Activated CD4-positive, alpha-beta memory T cell treated with anti-CD3 and anti-CD28 coated beads, Interleukin-2, amount 10 ng/mL, durations not matched to agents 7 days and 5 days (primary cell): ENCODE results near the gene CAPZB. TPM values are rescaled to one million over a fixed set of nuclear protein-coding genes. Genes with fewer than 3 reads are reported as not detected.

Experiments
- CTCF ChIA-PET: fragments of 350-600 bp; sonication (Branson Sonifier 250); formaldehyde crosslinking; loops from one replicate; lab custom pipeline; 2021; ENCODE audit warnings: antibody characterized with exemption, inconsistent platforms; lab: Charles Lee
- POLR2A ChIA-PET: fragments of 350-600 bp; sonication (Branson Sonifier 250); formaldehyde crosslinking; loops from one replicate; lab custom pipeline; 2021; ENCODE audit warnings: antibody characterized with exemption; lab: Charles Lee
- DNase-seq: peaks from one replicate; pipeline ENCODE4 v3.0.0-alpha.2; 2020
- H3K27ac Mint-ChIP-seq: one replicate; pipeline ENCODE4 v1.8.0; 2021; ENCODE audit warnings: mild to moderate bottlenecking, mixed read lengths
- H3K27me3 Mint-ChIP-seq: one replicate; pipeline ENCODE4 v1.8.0; 2021; ENCODE audit warnings: mixed read lengths
- H3K36me3 Mint-ChIP-seq: one replicate; pipeline ENCODE4 v1.8.0; 2021; ENCODE audit warnings: low read depth, mixed read lengths
- H3K4me1 Mint-ChIP-seq: one replicate; pipeline ENCODE4 v1.8.0; 2021; ENCODE audit warnings: mixed read lengths
- H3K4me3 Mint-ChIP-seq: one replicate; pipeline ENCODE4 v1.8.0; 2021; ENCODE audit warnings: mild to moderate bottlenecking, mixed read lengths
- H3K9me3 Mint-ChIP-seq: one replicate; pipeline ENCODE4 v1.8.0; 2021; ENCODE audit warnings: mixed read lengths
- total RNA-seq, 2 experiments: library from RNA; stranded (reverse); gene quantifications; one replicate each; pipeline ENCODE4 v1.2.3, GENCODE V29; 2021

CAPZB gene
- total RNA-seq, 2 experiments from 2014 or later = 537 to 565 TPM

- peaks cover 69% of the 10 kb centered on the region for H3K36me3 Mint-ChIP-seq
- H3K4me3 Mint-ChIP-seq = peak overlapping the region; percentile 59
- no peak for DNase-seq
- CTCF ChIA-PET = interaction anchor here (1.3 to 2.3 kb wide), 3 partner anchors 9 to 12 kb away, joined by 3 to 11 read pairs (median 9); no protein-coding TSS in a partner anchor
- peak overlapping the region; percentile 93 for H3K27ac Mint-ChIP-seq
- H3K9me3 Mint-ChIP-seq = no peaks in the 10 kb centered on the region
- no peaks in the 10 kb centered on the region for H3K27me3 Mint-ChIP-seq
- POLR2A ChIA-PET = interaction anchor here (0.6 to 4.7 kb wide), 7 partner anchors 8 to 119 kb away, joined by 3 to 96 read pairs (median 4); partner anchors contain the start of gene CAPZB
- H3K4me1 Mint-ChIP-seq = peaks cover 98% of the 10 kb centered on the region
Measured at GRCh38 chr1:19478322-19478721, 7.0 kb downstream of the CAPZB start.

- Mint-ChIP-seq H3K9me3 (no peaks in the 10 kb centered on the region), H3K4me3 (peak overlapping the region; percentile 59), H3K27me3 (no peaks in the 10 kb centered on the region), H3K27ac (peak overlapping the region; percentile 93), H3K4me1 (peaks cover 96% of the 10 kb centered on the region), H3K36me3 (peaks cover 68% of the 10 kb centered on the region)
- DNase-seq = peak; percentile 60
- CTCF ChIA-PET = interaction anchor here (0.5 to 2.3 kb wide), 8 partner anchors 9 to 174 kb away, joined by 3 to 11 read pairs (median 4); no protein-coding TSS in a partner anchor
- POLR2A ChIA-PET = interaction anchor here (0.6 to 4.7 kb wide), 13 partner anchors 9 to 266 kb away, joined by 3 to 96 read pairs (median 4); partner anchors contain the start of gene CAPZB
Measured at GRCh38 chr1:19477284-19478249, 7.8 kb downstream of the CAPZB start.

GRCh38 chr1:19476450-19477190, 8.7 kb downstream of the CAPZB start:
- DNase-seq = peak; percentile 54
- H3K4me1 Mint-ChIP-seq = peaks cover 95% of the 10 kb centered on the region
- H3K36me3 Mint-ChIP-seq = peaks cover 68% of the 10 kb centered on the region
- peak overlapping the region; percentile 59 for H3K4me3 Mint-ChIP-seq
- H3K27me3 Mint-ChIP-seq = no peaks in the 10 kb centered on the region
- no peaks in the 10 kb centered on the region for H3K9me3 Mint-ChIP-seq
- H3K27ac Mint-ChIP-seq = peak overlapping the region; percentile 93
- ChIA-PET CTCF (interaction anchor here (1.1 to 2.3 kb wide), 6 partner anchors 8 to 175 kb away, joined by 3 to 11 read pairs (median 4); no protein-coding TSS in a partner anchor), POLR2A (interaction anchor here (0.6 to 4.7 kb wide), 10 partner anchors 10 to 265 kb away, joined by 3 to 96 read pairs (median 4); partner anchors contain the start of gene CAPZB)

GRCh38 chr1:19475296-19475695, 10.0 kb downstream of the CAPZB start:
- H3K27me3 Mint-ChIP-seq = no peaks in the 10 kb centered on the region
- DNase-seq = no peak
- no peak overlapping the region for H3K4me3 Mint-ChIP-seq
- H3K9me3 Mint-ChIP-seq = no peaks in the 10 kb centered on the region
- CTCF ChIA-PET = interaction anchor here (1.0 kb wide), 1 partner anchor 179 kb away, joined by 3 read pairs; no protein-coding TSS in a partner anchor
- peaks cover 74% of the 10 kb centered on the region for H3K36me3 Mint-ChIP-seq
- H3K4me1 Mint-ChIP-seq = peaks cover 93% of the 10 kb centered on the region
- peak overlapping the region; percentile 93 for H3K27ac Mint-ChIP-seq
- POLR2A ChIA-PET = interaction anchor here (1.2 to 4.7 kb wide), 4 partner anchors 8 to 14 kb away, joined by 3 to 96 read pairs (median 26); partner anchors contain the start of gene CAPZB

GRCh38 chr1:19472174-19472573, 13.2 kb downstream of the CAPZB start:
- no peaks in the 10 kb centered on the region for H3K27me3 Mint-ChIP-seq
- H3K27ac Mint-ChIP-seq = peak overlapping the region; percentile 38
- no peak for DNase-seq
- CTCF ChIA-PET = interaction anchor here (1.1 to 1.2 kb wide), 2 partner anchors 8 to 234 kb away, joined by 3 read pairs; no protein-coding TSS in a partner anchor
- no peaks in the 10 kb centered on the region for H3K9me3 Mint-ChIP-seq
- H3K4me3 Mint-ChIP-seq = no peak overlapping the region
- POLR2A ChIA-PET = interaction anchor here (0.9 to 5.4 kb wide), 3 partner anchors 8 to 14 kb away, joined by 3 to 107 read pairs (median 6); partner anchors contain the start of gene CAPZB
- H3K4me1 Mint-ChIP-seq = peaks cover 93% of the 10 kb centered on the region
- peaks cover 77% of the 10 kb centered on the region for H3K36me3 Mint-ChIP-seq

- ChIA-PET POLR2A (interaction anchor here (0.6 to 7.5 kb wide), 6 partner anchors 7 to 217 kb away, joined by 3 to 107 read pairs (median 7); partner anchors contain the start of genes CAPZB and MRTO4), CTCF (interaction anchor here (0.6 to 2.9 kb wide), 7 partner anchors 8 to 113 kb away, joined by 3 to 14 read pairs (median 4); no protein-coding TSS in a partner anchor)
- Mint-ChIP-seq H3K4me1 (peaks cover 90% of the 10 kb centered on the region), H3K9me3 (no peaks in the 10 kb centered on the region), H3K4me3 (peak overlapping the region; percentile 59), H3K27ac (peak overlapping the region; percentile 92), H3K27me3 (no peaks in the 10 kb centered on the region), H3K36me3 (peaks cover 72% of the 10 kb centered on the region)
- no peak for DNase-seq
Measured at GRCh38 chr1:19469004-19469403, 16.3 kb downstream of the CAPZB start.

GRCh38 chr1:19468397-19468956, 16.9 kb downstream of the CAPZB start:
- Mint-ChIP-seq H3K9me3 (no peaks in the 10 kb centered on the region), H3K4me3 (peak overlapping the region; percentile 59), H3K27ac (peak overlapping the region; percentile 92), H3K4me1 (peaks cover 92% of the 10 kb centered on the region), H3K36me3 (peaks cover 72% of the 10 kb centered on the region), H3K27me3 (no peaks in the 10 kb centered on the region)
- peak; percentile 79 for DNase-seq
- POLR2A ChIA-PET = interaction anchor here (0.7 to 7.5 kb wide), 5 partner anchors 8 to 217 kb away, joined by 3 to 107 read pairs (median 10); partner anchors contain the start of genes CAPZB and MRTO4
- CTCF ChIA-PET = interaction anchor here (0.6 to 2.9 kb wide), 6 partner anchors 9 to 114 kb away, joined by 3 to 14 read pairs (median 6); no protein-coding TSS in a partner anchor

GRCh38 chr1:19467199-19468187, 17.8 kb downstream of the CAPZB start:
- DNase-seq = no peak
- Mint-ChIP-seq H3K27ac (peak overlapping the region; percentile 92), H3K4me1 (peaks cover 95% of the 10 kb centered on the region), H3K4me3 (peak overlapping the region; percentile 59), H3K9me3 (no peaks in the 10 kb centered on the region), H3K27me3 (no peaks in the 10 kb centered on the region), H3K36me3 (peaks cover 68% of the 10 kb centered on the region)
- POLR2A ChIA-PET = interaction anchor here (1.1 to 7.5 kb wide), 4 partner anchors 9 to 216 kb away, joined by 4 to 107 read pairs (median 53); partner anchors contain the start of genes CAPZB and MRTO4
- CTCF ChIA-PET = interaction anchor here (0.9 to 2.9 kb wide), 6 partner anchors 10 to 115 kb away, joined by 3 to 14 read pairs (median 6); no protein-coding TSS in a partner anchor

DNA sequence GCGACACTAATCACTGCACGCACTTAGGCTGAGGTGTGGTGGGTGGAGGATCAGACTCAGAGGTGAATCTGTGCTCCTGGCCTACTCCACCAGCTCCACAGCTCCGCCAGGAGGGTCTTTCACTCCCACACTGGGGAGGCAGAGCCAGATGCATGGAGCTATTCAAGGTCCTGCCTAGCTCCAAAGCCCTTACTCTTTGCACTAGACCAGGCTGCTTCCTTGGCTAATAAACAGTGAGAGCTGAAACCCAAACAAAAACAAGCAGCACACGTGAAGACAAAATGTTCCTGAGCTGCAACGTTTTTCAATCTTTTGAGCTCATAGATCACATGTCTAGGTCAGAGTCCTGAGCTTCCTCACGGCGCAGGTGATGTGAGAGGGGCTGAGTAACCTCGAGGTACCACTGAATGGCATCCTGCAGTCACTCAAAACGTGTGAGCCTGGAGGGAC, 19.2 kb downstream of the CAPZB start:
- Mint-ChIP-seq H3K27me3 (no peaks in the 10 kb centered on the region), H3K4me3 (no peak overlapping the region), H3K4me1 (peaks cover 94% of the 10 kb centered on the region), H3K9me3 (no peaks in the 10 kb centered on the region), H3K36me3 (peaks cover 61% of the 10 kb centered on the region), H3K27ac (peak overlapping the region; percentile 53)
- ChIA-PET CTCF (interaction anchor here (0.8 to 2.3 kb wide), 5 partner anchors 12 to 185 kb away, joined by 3 to 9 read pairs (median 3); partner anchors contain the start of gene CAPZB), POLR2A (interaction anchor here (0.8 to 7.5 kb wide), 6 partner anchors 10 to 75 kb away, joined by 3 to 96 read pairs (median 6); partner anchors contain the start of gene CAPZB)
- no peak for DNase-seq

- peaks cover 58% of the 10 kb centered on the region for H3K36me3 Mint-ChIP-seq
- H3K9me3 Mint-ChIP-seq = no peaks in the 10 kb centered on the region
- H3K4me1 Mint-ChIP-seq = peaks cover 94% of the 10 kb centered on the region
- CTCF ChIA-PET = interaction anchor here (0.8 to 2.3 kb wide), 4 partner anchors 12 to 185 kb away, joined by 3 to 9 read pairs (median 4); partner anchors contain the start of gene CAPZB
- H3K27me3 Mint-ChIP-seq = no peaks in the 10 kb centered on the region
- DNase-seq = no peak
- POLR2A ChIA-PET = interaction anchor here (1.4 to 7.5 kb wide), 4 partner anchors 11 to 75 kb away, joined by 4 to 96 read pairs (median 9); partner anchors contain the start of gene CAPZB
- H3K4me3 Mint-ChIP-seq = no peak overlapping the region
- peak overlapping the region; percentile 53 for H3K27ac Mint-ChIP-seq
Measured at GRCh38 chr1:19465650-19466049, 19.7 kb downstream of the CAPZB start.
